Fibroblast of the aortic adventitia (primary cell): Measurements from ENCODE around the gene SLC30A3. TPM values are rescaled to one million over a fixed set of nuclear protein-coding genes. Genes with fewer than 3 reads are reported as not detected.

ENCODE experiments used
- DNase-seq: peaks from one replicate; pipeline ENCODE4 v3.0.0-alpha.2; 2010; ENCODE audit warnings: low read depth
- H3K4me3 ChIP-seq: 2 replicates; pipeline ENCODE4 v1.5.1; 2011; ENCODE audit warnings: low read depth, mild to moderate bottlenecking, control low read depth, low read length, moderate library complexity
- CTCF ChIP-seq: IDR thresholded peaks from 2 replicates; pipeline ENCODE4 v1.5.1; 2011; ENCODE audit warnings: mild to moderate bottlenecking, low read length, control low read depth, inconsistent platforms; ENCODE audit not compliant: insufficient read depth
- total RNA-seq: library from RNA; depleted of rRNA; stranded (reverse); fragments of >200 nt; gene quantifications from 2 replicates; pipeline ENCODE4 v1.2.3, GENCODE V29; 2012; ENCODE audit warnings: low replicate concordance

The SLC30A3 gene
- total RNA-seq, 1 donor, result 0.09 TPM

GRCh38 chr2:27233341-27233740, 29.5 kb downstream of the SLC30A3 start:
- DNase-seq, result no peak
- TF ChIP-seq CTCF, result no peak
- no peak overlapping the region for H3K4me3 ChIP-seq

GRCh38 chr2:27231921-27232320, 30.9 kb downstream of the SLC30A3 start:
- TF ChIP-seq CTCF, result no peak
- H3K4me3 ChIP-seq, result no peak overlapping the region
- DNase-seq, result no peak

GRCh38 chr2:27227501-27227900, 35.3 kb downstream of the SLC30A3 start:
- DNase-seq, result no peak
- H3K4me3 ChIP-seq, result no peak overlapping the region
- TF ChIP-seq CTCF, result no peak

- H3K4me3 ChIP-seq, result no peak overlapping the region
- TF ChIP-seq CTCF, result no peak
- DNase-seq, result no peak
Measured at GRCh38 chr2:27225526-27225925, 37.3 kb downstream of the SLC30A3 start.

- no peak for DNase-seq
- no peak for TF ChIP-seq CTCF
- H3K4me3 ChIP-seq, result no peak overlapping the region
Measured at GRCh38 chr2:27223416-27223815, 39.4 kb downstream of the SLC30A3 start.

- DNase-seq, result no peak
- H3K4me3 ChIP-seq, result no peak overlapping the region
- TF ChIP-seq CTCF, result no peak
Measured at GRCh38 chr2:27222407-27222806, 40.4 kb downstream of the SLC30A3 start.

- no peak for DNase-seq
- no peak overlapping the region for H3K4me3 ChIP-seq
- TF ChIP-seq CTCF, result no peak
Measured at GRCh38 chr2:27221166-27221565, 41.7 kb downstream of the SLC30A3 start.
